Omental fat pad (tissue), 4 donors: Measurements from ENCODE around the gene RNF113B. TPM values are rescaled to one million over a fixed set of nuclear protein-coding genes. Genes with fewer than 3 reads are reported as not detected.

Experiments used
- ATAC-seq: fragments of 150-250 bp; one replicate; pipeline ENCODE4 v1.9.1; 2016; ENCODE audit warnings: mild to moderate bottlenecking, moderate library complexity; ENCODE audit not compliant: low FRiP score
- DNase-seq: peaks from one replicate; pipeline ENCODE4 v3.0.0-alpha.2; 2019; ENCODE audit warnings: low spot score
- CTCF ChIP-seq, 3 donors: fragments of 450-650 bp; IDR thresholded peaks; one replicate each; pipeline ENCODE4 v1.5.1; 2016 to 2017; ENCODE audit warnings: antibody characterized with exemption in 3 of 3, mild to moderate bottlenecking in 3 of 3, moderate library complexity in 2 of 3
- total RNA-seq, 4 donors: library from RNA; depleted of rRNA; stranded (reverse); fragments of >200 nt; gene quantifications; one replicate each; pipeline ENCODE4 v1.1.0, GENCODE V29; 2016

Gene RNF113B
- total RNA-seq, 4 donors from 2014 or later = not detected

GRCh38 chr13:98222081-98222554 lies 45.0 kb upstream of the RNF113B start:
- ATAC-seq = no peak
- no peak for DNase-seq
- TF ChIP-seq CTCF (IDR thresholded peaks at IDR 0.05) = no peak

GRCh38 chr13:98221234-98221633 lies 44.2 kb upstream of the RNF113B start:
- no peak for TF ChIP-seq CTCF (IDR thresholded peaks at IDR 0.05)
- DNase-seq = no peak
- no peak for ATAC-seq

DNA sequence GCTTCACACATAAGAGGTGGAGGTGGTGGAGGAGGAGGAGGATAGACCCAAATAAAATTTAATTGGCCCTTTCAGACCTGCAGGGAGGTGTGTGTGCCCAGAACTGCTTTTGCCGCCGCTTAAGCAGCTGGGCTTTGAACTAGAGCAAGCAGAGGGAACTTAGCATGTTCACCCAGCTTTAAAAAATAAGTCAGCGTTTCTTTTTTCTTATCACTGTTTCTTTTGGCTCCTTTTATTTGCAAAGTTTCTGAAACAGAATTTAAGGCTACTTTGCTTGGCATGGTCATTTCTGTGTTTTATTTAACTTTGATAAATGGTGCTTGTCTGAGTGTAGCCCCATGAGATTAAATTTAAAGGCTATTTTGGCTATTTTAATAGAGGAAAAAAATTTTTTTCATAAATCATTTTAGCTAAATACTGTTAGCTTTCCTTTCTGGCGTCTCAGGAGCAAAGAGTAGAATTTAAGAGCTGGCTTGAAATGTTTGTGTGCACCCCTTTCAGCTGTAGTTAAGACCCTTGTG lies 43.3 kb upstream of the RNF113B start:
- ATAC-seq = no peak
- no peak for DNase-seq
- no peak for TF ChIP-seq CTCF (IDR thresholded peaks at IDR 0.05)

- no peak for TF ChIP-seq CTCF (IDR thresholded peaks at IDR 0.05)
- ATAC-seq = no peak
- no peak for DNase-seq
Observed at GRCh38 chr13:98219685-98220084, 42.6 kb upstream of the RNF113B start.

DNA sequence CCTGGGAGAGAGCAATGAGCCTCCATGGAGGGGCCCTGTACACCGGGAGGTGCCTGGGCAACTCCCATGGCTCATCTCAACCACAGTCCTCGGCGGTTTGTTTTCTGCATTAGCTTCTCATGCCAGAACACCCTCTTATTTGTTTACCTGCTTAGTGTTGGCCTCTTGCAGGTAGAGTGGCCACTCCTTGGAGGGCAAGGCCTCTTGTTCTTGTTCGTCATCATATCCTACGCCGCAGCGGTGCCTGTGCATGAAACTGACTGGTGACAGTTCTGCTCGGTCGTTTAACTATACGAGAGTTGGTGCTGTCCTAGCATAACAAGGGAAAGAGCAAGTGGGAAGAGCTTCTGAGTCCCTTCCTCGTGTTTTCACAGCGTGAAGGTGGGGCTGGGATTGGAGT lies 40.5 kb upstream of the RNF113B start:
- TF ChIP-seq CTCF (IDR thresholded peaks at IDR 0.05) = no peak
- no peak for ATAC-seq
- DNase-seq = no peak

DNA sequence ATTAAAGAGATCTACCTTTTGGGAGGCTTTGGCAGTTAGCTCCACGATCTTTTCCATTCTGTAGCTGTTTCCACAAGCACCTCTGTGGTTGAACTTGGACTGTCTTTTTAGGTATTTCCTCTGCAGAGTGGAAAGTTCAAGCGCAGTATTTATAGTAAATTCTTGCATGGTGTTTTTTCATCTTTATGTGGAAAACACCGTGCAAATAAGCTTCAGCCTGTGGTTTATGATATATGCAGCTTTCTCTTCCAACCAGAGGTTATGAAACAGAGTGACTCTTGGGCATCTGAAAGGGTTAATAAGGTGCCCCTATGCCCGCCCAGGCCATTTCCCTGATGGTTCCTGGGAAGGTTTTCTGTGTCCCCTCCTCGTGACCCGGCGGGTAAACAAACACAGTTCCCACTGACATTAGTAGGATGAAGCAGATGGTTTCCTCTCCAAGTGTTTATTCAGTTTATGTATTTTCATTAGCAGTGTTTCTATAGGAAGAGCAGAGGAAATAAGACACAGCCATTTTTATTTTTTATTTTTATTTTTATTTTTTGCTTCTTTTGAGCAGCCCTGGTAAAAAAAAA lies 39.7 kb upstream of the RNF113B start:
- no peak for TF ChIP-seq CTCF (IDR thresholded peaks at IDR 0.05)
- ATAC-seq (no peak), DNase-seq (no peak)

DNA sequence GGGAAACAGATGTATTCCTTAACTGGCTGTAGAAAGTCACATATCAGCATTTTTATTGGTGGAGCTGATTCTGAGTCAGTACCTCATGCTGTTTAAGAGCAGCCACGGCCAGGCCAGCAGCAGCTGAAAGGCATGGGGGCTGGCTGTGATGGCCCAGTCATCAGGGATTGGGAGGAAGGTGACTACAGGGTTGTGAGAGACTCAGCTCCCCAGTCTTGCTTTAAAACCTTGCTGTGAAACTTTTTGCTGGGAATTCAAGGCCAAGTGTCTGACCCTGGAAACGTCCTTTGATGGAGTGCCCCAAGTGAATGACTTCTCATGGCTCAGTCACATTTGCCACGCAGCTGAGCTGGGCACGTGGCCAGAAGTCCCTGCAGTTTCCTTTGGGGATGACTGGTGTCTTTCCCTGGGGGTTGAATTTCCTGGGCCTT lies 39.1 kb upstream of the RNF113B start:
- TF ChIP-seq CTCF (IDR thresholded peaks at IDR 0.05) = no peak
- DNase-seq = no peak
- no peak for ATAC-seq
